ENCODE measurements around the gene ABLIM1. TPM values are rescaled to one million over a fixed set of nuclear protein-coding genes. Genes with fewer than 3 reads are reported as not detected.

ABLIM1 gene
- total and polyA plus RNA-seq, 2 of the 13 experiments (the other 11 are each of a cell fraction or from before 2014, with no cell fraction given): 59.4 to 92.7 TPM

GRCh38 chr10:114631666-114632417 is 26.2 kb downstream of the ABLIM1 start (continued):
- TF ChIP-seq ZNF337 (CRISPR knock-in tag; IDR thresholded peaks at IDR 0.05; ENCODE audit: borderline replicate concordance, low read depth) (no peak), SALL1 (CRISPR knock-in tag; IDR thresholded peaks at IDR 0.05) (peak; percentile 67), MTERF4 (CRISPR knock-in tag; IDR thresholded peaks at IDR 0.05) (no peak), MEIS2 (CRISPR knock-in tag; IDR thresholded peaks at IDR 0.05) (no peak), RXRB (CRISPR knock-in tag; IDR thresholded peaks at IDR 0.05; ENCODE audit: borderline replicate concordance) (no peak), HOXA3 (CRISPR knock-in tag; IDR thresholded peaks at IDR 0.05) (peak; percentile 7; the same call in 1 of the 2 replicates), IRF9 (CRISPR knock-in tag; IDR thresholded peaks at IDR 0.05; ENCODE audit: borderline replicate concordance) (no peak), ARNT (IDR thresholded peaks at IDR 0.05) (no peak), ZNF136 (CRISPR knock-in tag; IDR thresholded peaks at IDR 0.05; ENCODE audit: low read depth) (no peak), THRA (CRISPR knock-in tag; IDR thresholded peaks at IDR 0.05; ENCODE audit: borderline replicate concordance) (no peak), ZSCAN9 (CRISPR knock-in tag; IDR thresholded peaks at IDR 0.05; ENCODE audit: borderline replicate concordance) (no peak), EZH2 (conservative IDR thresholded peaks at IDR 0.05; ENCODE audit: low read depth, low read length) (0 out of 2 replicates have a peak, but pooled peaks have one; percentile 12), ZNF720 (CRISPR knock-in tag; IDR thresholded peaks at IDR 0.05) (no peak), KDM6A (CRISPR knock-in tag; IDR thresholded peaks at IDR 0.05; ENCODE audit: low read depth) (no peak), ZBTB38 (CRISPR knock-in tag; IDR thresholded peaks at IDR 0.05) (no peak), HNF1A (IDR thresholded peaks at IDR 0.05; ENCODE audit: low read depth) (peak; percentile 39; the same call in 1 of the 2 replicates), HNF1A (CRISPR knock-in tag; IDR thresholded peaks at IDR 0.05; ENCODE audit: borderline replicate concordance) (peak; percentile 79; the same call in 1 of the 2 replicates), ZNF776 (CRISPR knock-in tag; IDR thresholded peaks at IDR 0.05) (no peak), ZNF569 (CRISPR knock-in tag; IDR thresholded peaks at IDR 0.05; ENCODE audit: borderline replicate concordance) (no peak), RAD51 (IDR thresholded peaks at IDR 0.05; ENCODE audit: borderline replicate concordance) (no peak), SP5 (CRISPR knock-in tag; IDR thresholded peaks at IDR 0.05; ENCODE audit: borderline replicate concordance, low read depth) (no peak), MXD1 (CRISPR knock-in tag; IDR thresholded peaks at IDR 0.05) (no peak), ZNF530 (CRISPR knock-in tag; IDR thresholded peaks at IDR 0.05; ENCODE audit: low read depth) (no peak)

Measured in HepG2 (cell line).